ENCODE measurements around the gene C11orf65. TPM values are rescaled to one million over a fixed set of nuclear protein-coding genes. Genes with fewer than 3 reads are reported as not detected.

Gene C11orf65
- total RNA-seq, 2 donors from 2014 or later = 0.18 to 4.3 TPM

DNA sequence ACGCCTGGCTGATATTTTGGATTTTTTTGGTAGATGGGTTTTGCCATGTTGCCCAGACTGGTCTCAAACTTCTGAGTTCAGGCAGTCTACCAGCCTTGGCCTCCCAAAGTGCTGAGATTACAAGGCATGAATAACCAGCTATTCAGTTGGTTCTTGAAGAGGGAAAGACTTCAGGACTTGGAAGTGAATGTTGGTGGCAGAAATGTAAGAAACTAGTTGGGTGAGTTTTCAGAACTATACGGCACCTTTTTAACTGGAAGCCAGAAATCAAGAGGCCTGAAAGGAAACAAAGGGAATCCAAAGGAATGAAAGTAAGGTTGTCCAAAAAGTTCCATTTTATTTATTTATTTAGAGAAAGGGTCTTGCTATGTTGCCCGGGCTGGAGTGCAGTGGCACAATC is 28.0 kb upstream of the C11orf65 start:
- Histone ChIP-seq H3K4me3 (no peak overlapping the region), H3K27ac (no peak overlapping the region), H3K9me3 (no peaks in the 10 kb centered on the region), H3K4me1 (replicated peaks) (no peaks in the 10 kb centered on the region), H3K36me3 (no peaks in the 10 kb centered on the region), H3K27me3 (replicated peaks; ENCODE audit: insufficient read depth) (no peaks in the 10 kb centered on the region)
- DNase-seq (ENCODE audit: low spot score) = no peak
- TF ChIP-seq POLR2A (IDR thresholded peaks at IDR 0.05) (no peak), POLR2AphosphoS5 (IDR thresholded peaks at IDR 0.05) (no peak)
- WGBS = 68% methylated on average over 3 of the region's 3 CpGs
- intact Hi-C loops (cut with DNase I) = loop anchor here (10.0 kb wide), 3 partner anchors 169 to 371 kb away; partner anchors contain the start of genes ACAT1, ATM, DDX10 and NPAT

GRCh38 chr11:108494182-108494581 is 26.9 kb upstream of the C11orf65 start:
- Histone ChIP-seq H3K36me3 (no peaks in the 10 kb centered on the region), H3K27ac (no peak overlapping the region), H3K27me3 (replicated peaks; ENCODE audit: insufficient read depth) (no peaks in the 10 kb centered on the region), H3K4me3 (no peak overlapping the region), H3K9me3 (no peaks in the 10 kb centered on the region), H3K4me1 (replicated peaks) (no peaks in the 10 kb centered on the region)
- TF ChIP-seq POLR2A (IDR thresholded peaks at IDR 0.05) (no peak), POLR2AphosphoS5 (IDR thresholded peaks at IDR 0.05) (no peak)
- TF ChIP-seq, protein P1, sequence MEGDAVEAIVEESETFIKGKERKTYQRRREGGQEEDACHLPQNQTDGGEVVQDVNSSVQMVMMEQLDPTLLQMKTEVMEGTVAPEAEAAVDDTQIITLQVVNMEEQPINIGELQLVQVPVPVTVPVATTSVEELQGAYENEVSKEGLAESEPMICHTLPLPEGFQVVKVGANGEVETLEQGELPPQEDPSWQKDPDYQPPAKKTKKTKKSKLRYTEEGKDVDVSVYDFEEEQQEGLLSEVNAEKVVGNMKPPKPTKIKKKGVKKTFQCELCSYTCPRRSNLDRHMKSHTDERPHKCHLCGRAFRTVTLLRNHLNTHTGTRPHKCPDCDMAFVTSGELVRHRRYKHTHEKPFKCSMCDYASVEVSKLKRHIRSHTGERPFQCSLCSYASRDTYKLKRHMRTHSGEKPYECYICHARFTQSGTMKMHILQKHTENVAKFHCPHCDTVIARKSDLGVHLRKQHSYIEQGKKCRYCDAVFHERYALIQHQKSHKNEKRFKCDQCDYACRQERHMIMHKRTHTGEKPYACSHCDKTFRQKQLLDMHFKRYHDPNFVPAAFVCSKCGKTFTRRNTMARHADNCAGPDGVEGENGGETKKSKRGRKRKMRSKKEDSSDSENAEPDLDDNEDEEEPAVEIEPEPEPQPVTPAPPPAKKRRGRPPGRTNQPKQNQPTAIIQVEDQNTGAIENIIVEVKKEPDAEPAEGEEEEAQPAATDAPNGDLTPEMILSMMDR (IDR thresholded peaks at IDR 0.05) = no peak
- intact Hi-C loops (cut with DNase I) = loop anchor here (10.0 kb wide), 3 partner anchors 171 to 369 kb away; partner anchors contain the start of genes ACAT1, ATM, DDX10 and NPAT
- WGBS = 69% methylated on average over 6 of the region's 6 CpGs
- DNase-seq (ENCODE audit: low spot score) = no peak

DNA sequence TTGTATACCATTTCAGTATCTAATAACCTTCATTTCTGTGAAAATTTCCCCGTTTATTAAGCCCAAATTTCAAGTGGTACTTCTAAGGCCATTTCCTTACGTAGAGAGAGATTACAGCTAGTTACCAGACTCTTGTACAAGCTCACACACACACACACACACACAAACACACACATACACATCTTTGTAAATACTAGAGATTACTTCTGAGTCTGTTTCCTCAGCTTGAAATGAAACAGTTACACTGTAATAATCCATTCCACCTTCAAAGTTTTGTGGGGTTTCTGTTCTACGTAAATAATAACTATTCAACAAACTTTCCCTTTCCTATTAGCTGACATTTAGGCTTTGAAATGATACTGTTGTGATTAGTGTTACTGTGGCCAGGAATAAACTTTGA is 24.6 kb upstream of the C11orf65 start:
- intact Hi-C loops (cut with DNase I) = loop anchor here (10.0 kb wide), 3 partner anchors 173 to 367 kb away; partner anchors contain the start of genes ACAT1, ATM, DDX10 and NPAT
- H3K9me3 ChIP-seq = no peaks in the 10 kb centered on the region
- TF ChIP-seq POLR2A (IDR thresholded peaks at IDR 0.05) = no peak
- TF ChIP-seq, protein P1 (IDR thresholded peaks at IDR 0.05) = no peak
- TF ChIP-seq POLR2AphosphoS5 (IDR thresholded peaks at IDR 0.05) = no peak
- H3K27ac ChIP-seq = no peak overlapping the region
- H3K4me3 ChIP-seq = no peak overlapping the region
- 89% methylated on average over 3 of the region's 3 CpGs for WGBS
- no peaks in the 10 kb centered on the region for H3K36me3 ChIP-seq
- H3K4me1 ChIP-seq (replicated peaks) = no peaks in the 10 kb centered on the region
- H3K27me3 ChIP-seq (replicated peaks; ENCODE audit: insufficient read depth) = no peaks in the 10 kb centered on the region
- DNase-seq (ENCODE audit: low spot score) = no peak

GRCh38 chr11:108486828-108487227 is 19.5 kb upstream of the C11orf65 start:
- Histone ChIP-seq H3K27ac (no peak overlapping the region), H3K4me1 (replicated peaks) (no peaks in the 10 kb centered on the region), H3K4me3 (no peak overlapping the region), H3K9me3 (no peaks in the 10 kb centered on the region), H3K36me3 (no peaks in the 10 kb centered on the region), H3K27me3 (replicated peaks; ENCODE audit: insufficient read depth) (no peaks in the 10 kb centered on the region)
- no peak for DNase-seq (ENCODE audit: low spot score)
- intact Hi-C loops (cut with DNase I) = no loop called here
- TF ChIP-seq, protein P1 (IDR thresholded peaks at IDR 0.05) = no peak
- TF ChIP-seq POLR2AphosphoS5 (IDR thresholded peaks at IDR 0.05) = no peak
- no peak for TF ChIP-seq POLR2A (IDR thresholded peaks at IDR 0.05)
- WGBS = 82% methylated on average over 3 of the region's 3 CpGs

GRCh38 chr11:108486331-108486730 is 19.0 kb upstream of the C11orf65 start:
- no peak for DNase-seq (ENCODE audit: low spot score)
- 95% methylated on average over 3 of the region's 3 CpGs for WGBS
- Histone ChIP-seq H3K27ac (no peak overlapping the region), H3K9me3 (no peaks in the 10 kb centered on the region), H3K4me1 (replicated peaks) (no peaks in the 10 kb centered on the region), H3K36me3 (no peaks in the 10 kb centered on the region), H3K27me3 (replicated peaks; ENCODE audit: insufficient read depth) (no peaks in the 10 kb centered on the region), H3K4me3 (no peak overlapping the region)
- TF ChIP-seq POLR2A (IDR thresholded peaks at IDR 0.05) (no peak), POLR2AphosphoS5 (IDR thresholded peaks at IDR 0.05) (no peak)
- TF ChIP-seq, protein P1 (IDR thresholded peaks at IDR 0.05) = no peak
- intact Hi-C loops (cut with DNase I) = no loop called here

Data from prostate gland (tissue), 2 donors.